ENCODE measurements around the gene CPSF4.

Gene CPSF4

GRCh38 chr7:99505324-99505662 lies 66.5 kb downstream of the CPSF4 start:
- Histone ChIP-seq H3K27ac (ENCODE audit: low read depth, low read length) (peak overlapping the region; percentile 96), H3K36me3 (ENCODE audit: control insufficient read depth, insufficient read depth, low read length) (no peaks in the 10 kb centered on the region), H3K4me1 (ENCODE audit: control insufficient read depth, insufficient read depth, low read length) (peaks cover 10% of the 10 kb centered on the region), H3K9ac (ENCODE audit: low read length) (peak overlapping the region; percentile 83), H3K27me3 (ENCODE audit: control insufficient read depth, insufficient read depth, low read length) (no peaks in the 10 kb centered on the region), H3K4me3 (ENCODE audit: low read length) (peak overlapping the region; percentile 81)
